GM18511 (cell line): ENCODE data around the gene MOSPD2.
A peak's percentile ranks its signal among the peaks of the same experiment; 100 is the strongest.

ENCODE experiments used
- ATAC-seq: cut with Tn5 transposase; IDR thresholded peaks from one replicate; pipeline ENCODE4 v1.9.1; 2021; ENCODE audit warnings: mild to moderate bottlenecking, moderate library complexity; ENCODE audit not compliant: unreplicated experiment

The MOSPD2 gene

GRCh38 chrX:14913241-14913640 is 40.0 kb downstream of the MOSPD2 start:
- ATAC-seq = no peak

- no peak for ATAC-seq
Observed at GRCh38 chrX:14915596-14915995, 42.4 kb downstream of the MOSPD2 start.

GRCh38 chrX:14916017-14916674 is 42.9 kb downstream of the MOSPD2 start:
- ATAC-seq = no peak

GRCh38 chrX:14919407-14919806 is 46.2 kb downstream of the MOSPD2 start:
- no peak for ATAC-seq

- no peak for ATAC-seq
Observed at GRCh38 chrX:14920196-14920595, 47.0 kb downstream of the MOSPD2 start.

- ATAC-seq = no peak
Observed at GRCh38 chrX:14922437-14922836, 49.2 kb downstream of the MOSPD2 start.

GRCh38 chrX:14923761-14924160 is 50.5 kb downstream of the MOSPD2 start:
- ATAC-seq = no peak

GRCh38 chrX:14926471-14926870 is 53.2 kb downstream of the MOSPD2 start:
- ATAC-seq = no peak

- ATAC-seq = no peak
Observed at GRCh38 chrX:14927401-14927800, 54.2 kb downstream of the MOSPD2 start.

- no peak for ATAC-seq
Observed at GRCh38 chrX:14930663-14931062, 57.4 kb downstream of the MOSPD2 start.

- ATAC-seq = no peak
Observed at GRCh38 chrX:14932136-14932535, 58.9 kb downstream of the MOSPD2 start.

- no peak for ATAC-seq
Observed at GRCh38 chrX:14934423-14934822, 61.2 kb downstream of the MOSPD2 start.

GRCh38 chrX:14936561-14936960 is 63.3 kb downstream of the MOSPD2 start:
- ATAC-seq = peak; percentile 61

GRCh38 chrX:14939644-14940043 is 66.4 kb downstream of the MOSPD2 start:
- no peak for ATAC-seq

GRCh38 chrX:14941301-14941700 is 68.1 kb downstream of the MOSPD2 start:
- no peak for ATAC-seq

- ATAC-seq = no peak
Observed at GRCh38 chrX:14942341-14942740, 69.1 kb downstream of the MOSPD2 start.

- ATAC-seq = no peak
Observed at GRCh38 chrX:14943962-14944361, 70.7 kb downstream of the MOSPD2 start.

GRCh38 chrX:14946606-14947155 is 73.5 kb downstream of the MOSPD2 start:
- ATAC-seq = no peak

- ATAC-seq = no peak
Observed at GRCh38 chrX:14948691-14949090, 75.5 kb downstream of the MOSPD2 start.

- ATAC-seq = no peak
Observed at GRCh38 chrX:14956813-14957582, 83.8 kb downstream of the MOSPD2 start.

GRCh38 chrX:14963447-14964236 is 90.4 kb downstream of the MOSPD2 start:
- no peak for ATAC-seq
